ENCODE measurements around the gene PPP1R3E. TPM values are rescaled to one million over a fixed set of nuclear protein-coding genes. Genes with fewer than 3 reads are reported as not detected.
A peak's percentile ranks its signal among the peaks of the same experiment; 100 is the strongest.

PPP1R3E gene
- total and polyA plus RNA-seq, 2 of the 13 experiments (the other 11 are each of a cell fraction or from before 2014, with no cell fraction given) = 16.5 to 26.5 TPM

GRCh38 chr14:23286020-23286901 is 16.4 kb downstream of the PPP1R3E start, which contains the start of gene HOMEZ (continued):
- TF ChIP-seq RNF219 (CRISPR knock-in tag; IDR thresholded peaks at IDR 0.05) = no peak
- TF ChIP-seq ZNF749 (CRISPR knock-in tag; IDR thresholded peaks at IDR 0.05; ENCODE audit: borderline replicate concordance) = no peak
- TF ChIP-seq ISL2 (CRISPR knock-in tag; IDR thresholded peaks at IDR 0.05) = peak; percentile 79
- TF ChIP-seq RERE (CRISPR knock-in tag; IDR thresholded peaks at IDR 0.05; ENCODE audit: low read depth) = 0 out of 2 replicates have a peak, but pooled peaks have one; percentile 19
- TF ChIP-seq PHF20 (CRISPR knock-in tag; IDR thresholded peaks at IDR 0.05) = peak; percentile 85
- TF ChIP-seq MTERF4 (CRISPR knock-in tag; IDR thresholded peaks at IDR 0.05) = no peak; the same call in none of the 2 replicates
- no peak for TF ChIP-seq CCAR2 (optimal IDR thresholded peaks at IDR 0.05; ENCODE audit: low read depth, low read length)
- peak; percentile 83 for TF ChIP-seq THAP11 (CRISPR knock-in tag; IDR thresholded peaks at IDR 0.05)
- no peak for TF ChIP-seq ZUFSP (CRISPR knock-in tag; IDR thresholded peaks at IDR 0.05; ENCODE audit: borderline replicate concordance)
- TF ChIP-seq ZNF451 (CRISPR knock-in tag; IDR thresholded peaks at IDR 0.05) = peak; percentile 51; the same call in 1 of the 2 replicates
- peak; percentile 94 for TF ChIP-seq IRF9 (CRISPR knock-in tag; IDR thresholded peaks at IDR 0.05; ENCODE audit: borderline replicate concordance)
- peak; percentile 44 for TF ChIP-seq SOX5 (CRISPR knock-in tag; IDR thresholded peaks at IDR 0.05; ENCODE audit: borderline replicate concordance)
- 0 out of 2 replicates have a peak, but pooled peaks have one; percentile 41 for TF ChIP-seq ZNF660 (CRISPR knock-in tag; IDR thresholded peaks at IDR 0.05; ENCODE audit: borderline replicate concordance, low read depth)
- TF ChIP-seq RAD21 (CRISPR knock-in tag; IDR thresholded peaks at IDR 0.05) = no peak; the same call in 1 of the 2 replicates
